ENCODE measurements around the gene AMOT. TPM values are rescaled to one million over a fixed set of nuclear protein-coding genes. Genes with fewer than 3 reads are reported as not detected.

The AMOT gene
- polyA plus RNA-seq, 1 donor (not counting 4 experiments of a cell fraction or from before 2014, with no cell fraction given) = 0.21 TPM

GRCh38 chrX:112785344-112785743, 55.3 kb downstream of the AMOT start:
- no peak for FAIRE-seq
- no peak overlapping the region for H2AFZ ChIP-seq (ENCODE audit: control insufficient read depth, low read length)
- H3K36me3 ChIP-seq (ENCODE audit: control insufficient read depth in 2 of 2, extremely low read depth in 1 of 2, insufficient read depth in 2 of 2, low read length in 2 of 2) = peaks cover 0 to 4% of the 10 kb centered on the region in 2 experiments
- H3K4me3 ChIP-seq (ENCODE audit: control insufficient read depth in 2 of 3, extremely low read depth in 1 of 3, insufficient read depth in 2 of 3, low read depth in 1 of 3, low read length in 3 of 3) = no peak overlapping the region
- H3K9me1 ChIP-seq (ENCODE audit: control insufficient read depth, extremely low read depth, insufficient read depth, low read length) = no peaks in the 10 kb centered on the region
- DNase-seq (ENCODE audit: low read depth, low spot score) = no peak
- no peaks in the 10 kb centered on the region for H3K9me3 ChIP-seq (ENCODE audit: control insufficient read depth, low read depth, low read length)
- no peak overlapping the region for H3K9ac ChIP-seq (ENCODE audit: control insufficient read depth, extremely low read depth, insufficient read depth, low read length)
- dilution Hi-C loops (cut with MboI; ENCODE audit: extremely low pct_ligation_motif_present, low sequenced_read_pairs) = no loop called here
- H3K4me2 ChIP-seq (ENCODE audit: control insufficient read depth, extremely low read depth, insufficient read depth, low read depth, low read length) = no peak overlapping the region
- TF ChIP-seq EZH2 (IDR thresholded peaks at IDR 0.05; ENCODE audit: low read length) (no peak), CTCF (optimal IDR thresholded peaks at IDR 0.05 in 1 of 3, IDR thresholded peaks at IDR 0.05 in 1 of 3, conservative IDR thresholded peaks at IDR 0.05 in 1 of 3; ENCODE audit: extremely low read depth in 1 of 3, insufficient read depth in 2 of 3, low read length in 3 of 3) (no peak)
- H4K20me1 ChIP-seq (ENCODE audit: control insufficient read depth, extremely low read depth, insufficient read depth, low read length) = no peaks in the 10 kb centered on the region
- H3K27me3 ChIP-seq (ENCODE audit: control insufficient read depth, extremely low read depth, insufficient read depth, low read length) = no peaks in the 10 kb centered on the region
- H3K4me1 ChIP-seq (ENCODE audit: control insufficient read depth, extremely low read depth, insufficient read depth, low read length) = no peaks in the 10 kb centered on the region
- H3K79me2 ChIP-seq (ENCODE audit: control insufficient read depth, insufficient read depth, low read length) = no peaks in the 10 kb centered on the region
- H3K27ac ChIP-seq (ENCODE audit: control insufficient read depth, insufficient read depth, low read length) = no peak overlapping the region

- no peak overlapping the region for H2AFZ ChIP-seq (ENCODE audit: control insufficient read depth, low read length)
- FAIRE-seq = no peak
- no peak for DNase-seq (ENCODE audit: low read depth, low spot score)
- no peaks in the 10 kb centered on the region for H3K9me3 ChIP-seq (ENCODE audit: control insufficient read depth, low read depth, low read length)
- TF ChIP-seq EZH2 (IDR thresholded peaks at IDR 0.05; ENCODE audit: low read length) (no peak), CTCF (optimal IDR thresholded peaks at IDR 0.05 in 1 of 3, IDR thresholded peaks at IDR 0.05 in 1 of 3, conservative IDR thresholded peaks at IDR 0.05 in 1 of 3; ENCODE audit: extremely low read depth in 1 of 3, insufficient read depth in 2 of 3, low read length in 3 of 3) (no peak)
- H3K36me3 ChIP-seq (ENCODE audit: control insufficient read depth in 2 of 2, extremely low read depth in 1 of 2, insufficient read depth in 2 of 2, low read length in 2 of 2) = peaks cover 0 to 4% of the 10 kb centered on the region in 2 experiments
- H3K4me3 ChIP-seq (ENCODE audit: control insufficient read depth in 2 of 3, extremely low read depth in 1 of 3, insufficient read depth in 2 of 3, low read depth in 1 of 3, low read length in 3 of 3) = no peak overlapping the region
- no peaks in the 10 kb centered on the region for H3K79me2 ChIP-seq (ENCODE audit: control insufficient read depth, insufficient read depth, low read length)
- H4K20me1 ChIP-seq (ENCODE audit: control insufficient read depth, extremely low read depth, insufficient read depth, low read length) = no peaks in the 10 kb centered on the region
- H3K27me3 ChIP-seq (ENCODE audit: control insufficient read depth, extremely low read depth, insufficient read depth, low read length) = no peaks in the 10 kb centered on the region
- no peaks in the 10 kb centered on the region for H3K9me1 ChIP-seq (ENCODE audit: control insufficient read depth, extremely low read depth, insufficient read depth, low read length)
- H3K4me2 ChIP-seq (ENCODE audit: control insufficient read depth, extremely low read depth, insufficient read depth, low read depth, low read length) = no peak overlapping the region
- H3K4me1 ChIP-seq (ENCODE audit: control insufficient read depth, extremely low read depth, insufficient read depth, low read length) = no peaks in the 10 kb centered on the region
- no peak overlapping the region for H3K9ac ChIP-seq (ENCODE audit: control insufficient read depth, extremely low read depth, insufficient read depth, low read length)
- no peak overlapping the region for H3K27ac ChIP-seq (ENCODE audit: control insufficient read depth, insufficient read depth, low read length)
- dilution Hi-C loops (cut with MboI; ENCODE audit: extremely low pct_ligation_motif_present, low sequenced_read_pairs) = no loop called here
Measured at GRCh38 chrX:112784692-112785091, 55.9 kb downstream of the AMOT start.

All from keratinocyte (primary cell).